Fibroblast of lung (primary cell): ENCODE data around the gene SUGP1.

Experiments
- CTCF ChIP-seq, 2 donors: IDR thresholded peaks in 1 of 2; conservative IDR thresholded peaks in 1 of 2; 1 replicate in 1 of 2; 2 replicates in 1 of 2; pipeline ENCODE4 v1.5.1; 2011 to 2012; ENCODE audit warnings: low read length in 2 of 2, control low read depth in 1 of 2, inconsistent platforms in 1 of 2, low read depth in 1 of 2, mild to moderate bottlenecking in 1 of 2
- EZH2 ChIP-seq: IDR thresholded peaks from 2 replicates; pipeline ENCODE4 v1.5.1; 2012; ENCODE audit warnings: low read length, control low read depth, mild to moderate bottlenecking; ENCODE audit errors: missing control alignments

DNA sequence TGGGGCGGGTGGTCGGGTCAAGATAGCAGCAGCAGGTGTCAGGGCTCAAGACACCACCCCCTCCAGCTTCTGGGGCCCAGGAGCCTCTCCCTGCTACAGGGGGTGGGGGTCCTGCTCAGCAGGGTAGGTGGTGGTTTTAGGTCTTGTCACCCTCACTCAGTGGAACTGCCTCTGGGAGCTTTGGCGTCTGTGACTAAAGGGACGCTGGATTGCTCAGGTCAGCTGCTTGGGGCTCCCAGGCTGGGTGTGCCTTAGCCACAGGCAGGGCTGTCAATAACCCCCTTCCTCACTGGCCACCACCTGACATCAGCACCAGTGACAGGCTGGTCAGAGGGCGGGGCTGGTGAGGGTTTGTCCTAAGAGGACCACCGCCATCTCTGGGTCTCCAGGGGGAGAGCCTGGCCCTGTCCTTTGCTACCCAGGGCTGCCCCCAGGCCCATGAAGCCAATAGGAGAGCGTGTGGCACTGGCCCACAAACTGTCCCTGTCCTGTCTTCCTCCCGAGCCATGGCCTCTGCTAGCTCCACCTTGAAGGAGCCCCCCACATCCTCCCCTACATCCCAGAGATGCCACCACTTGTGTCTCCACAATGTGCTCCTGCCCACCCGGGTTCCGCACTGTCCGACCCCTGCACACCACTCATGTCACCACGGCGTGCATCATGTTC, 36.7 kb upstream of the SUGP1 start:
- no peak for TF ChIP-seq CTCF (conservative IDR thresholded peaks at IDR 0.05 in 1 of 2, IDR thresholded peaks at IDR 0.05 in 1 of 2; ENCODE audit: low read depth in 1 of 2, low read length in 2 of 2)
- TF ChIP-seq EZH2 = no peak
